NT2/D1 (cell line): Measurements from ENCODE around the gene TLK2.

Experiments used
- SUZ12 ChIP-seq: IDR thresholded peaks from 2 replicates; pipeline ENCODE4 v1.6.1; 2011; ENCODE audit not compliant: insufficient read length, insufficient read depth; ENCODE audit errors: extremely low read depth
- YY1 ChIP-seq: IDR thresholded peaks from 2 replicates; pipeline ENCODE4 v1.6.1; 2011; ENCODE audit not compliant: insufficient read length, insufficient read depth
- ZNF274 ChIP-seq: IDR thresholded peaks from 2 replicates; pipeline ENCODE4 v1.6.1; 2011; ENCODE audit warnings: mild to moderate bottlenecking, low read depth, low read length

GRCh38 chr17:62660629-62661118, 182.0 kb downstream of the TLK2 start:
- TF ChIP-seq SUZ12 (no peak), ZNF274 (no peak), YY1 (no peak)
